ENCODE measurements around the gene KCND3. TPM values are rescaled to one million over a fixed set of nuclear protein-coding genes. Genes with fewer than 3 reads are reported as not detected.

Gene KCND3
- total RNA-seq, 1 experiment from 2014 or later, result 0.15 TPM

DNA sequence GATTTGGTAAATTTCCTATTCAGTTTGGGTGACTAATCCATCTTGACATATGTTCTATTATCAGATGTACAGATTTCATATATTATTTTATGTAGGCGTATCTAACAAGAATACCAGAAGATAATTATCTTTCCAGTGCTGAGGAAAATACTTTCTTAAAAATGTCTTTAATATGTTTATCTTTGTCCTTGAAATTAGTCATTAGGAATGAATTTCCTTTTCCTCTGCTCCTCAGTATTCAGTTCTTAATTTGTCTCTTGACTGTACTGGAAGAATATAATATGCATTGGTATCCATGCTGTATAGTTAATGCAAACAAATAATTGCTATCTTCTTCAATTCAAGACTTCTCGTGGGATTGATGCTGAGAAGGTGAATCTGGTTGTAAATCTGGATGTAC, 227.1 kb downstream of the KCND3 start:
- H2AK5ac ChIP-seq (ENCODE audit: insufficient read length, low read length), result no peak overlapping the region
- TF ChIP-seq CTCF (conservative IDR thresholded peaks at IDR 0.05), result no peak
- peaks cover 3% of the 10 kb centered on the region for H3K79me1 ChIP-seq (ENCODE audit: insufficient read depth, low read depth, low read length, poor library complexity, severe bottlenecking)
- Mint-ChIP-seq H3K27me3 (ENCODE audit: low read depth) (no peaks in the 10 kb centered on the region), H3K36me3 (ENCODE audit: insufficient read depth in 1 of 3, low read depth in 3 of 3) (peaks cover 43 to 86% (median 83%) of the 10 kb centered on the region in 3 experiments; a peak in 6 of 7 replicates), H3K27ac (no peak overlapping the region), H3K9me3 (no peaks in the 10 kb centered on the region; a peak in 1 of 5 replicates), H3K4me1 (peaks cover 3 to 5% of the 10 kb centered on the region in 2 experiments; a peak in 2 of 4 replicates), H3K4me3 (no peak overlapping the region)
- peaks cover 2% of the 10 kb centered on the region; the same call in 1 of the 2 replicates for H3K79me2 ChIP-seq (ENCODE audit: insufficient read depth, low read length)
- no peaks in the 10 kb centered on the region; the same call in 1 of the 2 replicates for H3K27me3 ChIP-seq (ENCODE audit: insufficient read depth, low read length)
- no peak overlapping the region for H3K27ac ChIP-seq (ENCODE audit: insufficient read length, low read depth, low read length)
- H2BK20ac ChIP-seq (ENCODE audit: low read depth, low read length, poor library complexity, severe bottlenecking), result no peak overlapping the region
- H3K4me2 ChIP-seq (ENCODE audit: insufficient read depth, insufficient read length, low read length), result no peak overlapping the region
- DNase-seq, result no peak
- no peaks in the 10 kb centered on the region for H3K4me1 ChIP-seq (ENCODE audit: insufficient read depth, low read length)
- H3K9me3 ChIP-seq (ENCODE audit: control insufficient read depth, low read depth, low read length), result no peaks in the 10 kb centered on the region
- no peak overlapping the region for H3K56ac ChIP-seq (ENCODE audit: insufficient read length, low read depth, low read length)
- no peak overlapping the region for H3K4ac ChIP-seq (ENCODE audit: low read depth, low read length)
- H2AFZ ChIP-seq (ENCODE audit: low read length), result no peak overlapping the region
- WGBS (ENCODE audit: extremely low coverage, insufficient read length, low lambda C conversion rate), result no CpG with 5 or more reads among the region's 2 CpGs
- no peak overlapping the region for H3K18ac ChIP-seq (ENCODE audit: insufficient read length, low read depth, low read length)
- H2BK15ac ChIP-seq (ENCODE audit: low read depth, low read length), result no peak overlapping the region
- H3K9ac ChIP-seq (ENCODE audit: extremely low read depth, insufficient read length, low read length), result no peak overlapping the region
- H4K91ac ChIP-seq (ENCODE audit: insufficient read length, low read depth, low read length), result no peak overlapping the region
- no peak overlapping the region for H2BK120ac ChIP-seq (ENCODE audit: low read depth, low read length, poor library complexity, severe bottlenecking)
- H3K23ac ChIP-seq (ENCODE audit: insufficient read length, low read depth, low read length), result no peak overlapping the region
- H3K14ac ChIP-seq (ENCODE audit: insufficient read depth, low read length), result no peak overlapping the region
- no peak overlapping the region for H2BK12ac ChIP-seq (ENCODE audit: insufficient read length, low read depth, low read length)
- no peaks in the 10 kb centered on the region for H3K23me2 ChIP-seq (ENCODE audit: insufficient read length, low read depth, low read length, poor library complexity, severe bottlenecking)
- no peak overlapping the region for H4K5ac ChIP-seq (ENCODE audit: insufficient read length, low read depth, low read length)
- H2BK5ac ChIP-seq (ENCODE audit: insufficient read length, low read length), result no peak overlapping the region
- H4K8ac ChIP-seq (replicated peaks; ENCODE audit: insufficient read length, low read depth, low read length), result no peak overlapping the region
- H4K20me1 ChIP-seq (ENCODE audit: control insufficient read depth, insufficient read depth, insufficient read length), result no peaks in the 10 kb centered on the region
- H3T11ph ChIP-seq (ENCODE audit: low read length), result no peak overlapping the region

Data from H9 (cell line).